K562 (cell line): ENCODE data around the gene MAPT. TPM values are rescaled to one million over a fixed set of nuclear protein-coding genes. Genes with fewer than 3 reads are reported as not detected.

ENCODE experiments used
- ATAC-seq: fragments of 200-7000 bp; cut with Tn5 transposase; 3 replicates; pipeline ENCODE4 v1.9.1; 2020; ENCODE audit warnings: moderate library complexity
- BruUV-seq: library from RNA; stranded (reverse); fragments of 400-500 nt; replicated peaks from 2 replicates; lab custom pipeline; 2021; lab: Mats Ljungman, UMichigan
- CTCF ChIA-PET: fragments of 300-600 bp; formaldehyde crosslinking; extraction: SDS; loops from one replicate; lab custom pipeline; 2021; ENCODE audit warnings: low intra/inter-chr PET ratio; lab: Yijun Ruan, JAX
- POLR2A ChIA-PET: fragments of 300-600, 350-650 bp; sonication (Branson Sonifier 250); formaldehyde crosslinking; extraction: SDS; loops from one replicate; lab custom pipeline; 2021; ENCODE audit warnings: antibody characterized with exemption, inconsistent platforms; lab: Yijun Ruan, JAX
- DNase-seq, 4 experiments: peaks; one replicate each; pipeline versions ENCODE4 v3.0.0 to v3.0.0-alpha.2; 2011 to 2018; ENCODE audit warnings: low spot score in 3 of 4, mixed read lengths in 3 of 4; ENCODE audit errors: extremely low read depth in 1 of 4
- FAIRE-seq: peaks from 2 replicates; lab custom pipeline; 2011; peaks lifted over from hg19 to GRCh38; lab: Jason Lieb, UNC
- H2AFZ ChIP-seq: 2 replicates; pipeline ENCODE4 v1.6.0; 2011; ENCODE audit warnings: low read depth, low read length, control low read depth, inconsistent platforms
- H3K27ac ChIP-seq: fragments of 200-600 bp; 3 replicates; pipeline ENCODE4 v1.8.0; 2011; ENCODE audit warnings: low read depth, mild to moderate bottlenecking, control low read depth, inconsistent platforms, low read length, moderate library complexity, mixed read lengths; ENCODE audit errors: extremely low read depth
- H3K27me3 ChIP-seq, 2 experiments: fragments of 300-600 bp in 1 of 2; 2 replicates in 1 of 2; 3 replicates in 1 of 2; pipeline versions ENCODE4 v1.6.0 to v1.8.0; 2011; ENCODE audit warnings: inconsistent platforms in 2 of 2, low read length in 2 of 2, mild to moderate bottlenecking in 1 of 2, mixed read lengths in 1 of 2, moderate library complexity in 1 of 2; ENCODE audit not compliant: control insufficient read depth in 2 of 2, insufficient read depth in 2 of 2
- H3K36me3 ChIP-seq: fragments of 300-600 bp; 3 replicates; pipeline ENCODE4 v1.8.0; 2011; ENCODE audit warnings: mild to moderate bottlenecking, low read length, inconsistent platforms; ENCODE audit not compliant: control insufficient read depth, insufficient read depth
- H3K4me1 ChIP-seq, 2 experiments: fragments of 200-600 bp in 1 of 2; replicated peaks in 1 of 2; 2 replicates in 1 of 2; 3 replicates in 1 of 2; pipeline versions ENCODE4 v1.5.1 to v1.8.0; 2011; ENCODE audit warnings: inconsistent platforms in 2 of 2, low read length in 2 of 2, mild to moderate bottlenecking in 1 of 2, mixed read lengths in 1 of 2, moderate library complexity in 1 of 2; ENCODE audit not compliant: control insufficient read depth in 2 of 2, insufficient read depth in 2 of 2
- H3K4me2 ChIP-seq: 2 replicates; pipeline ENCODE4 v1.6.1; 2011; ENCODE audit warnings: low read length, control low read depth, inconsistent platforms, mixed read lengths; ENCODE audit not compliant: insufficient read depth
- H3K4me3 ChIP-seq: fragments of 200-600 bp; sonication (generic), shearing (Covaris generic); 2 replicates; pipeline ENCODE4 v1.5.1; 2016; ENCODE audit warnings: control low read depth, inconsistent platforms
- H3K79me2 ChIP-seq: fragments of 200-600 bp; 3 replicates; pipeline ENCODE4 v1.8.0; 2011; ENCODE audit warnings: low read length, inconsistent platforms; ENCODE audit not compliant: control insufficient read depth, insufficient read depth
- H3K9ac ChIP-seq, 2 experiments: 2 replicates each; pipeline versions ENCODE4 v1.6.0 to v1.6.1; 2011; ENCODE audit warnings: low read depth in 2 of 2, low read length in 2 of 2, control low read depth in 1 of 2, inconsistent platforms in 1 of 2, mild to moderate bottlenecking in 1 of 2, mixed read lengths in 1 of 2; ENCODE audit not compliant: insufficient read depth in 1 of 2
- H3K9me1 ChIP-seq: one replicate; pipeline ENCODE4 v1.6.0; 2011; ENCODE audit warnings: inconsistent platforms, mild to moderate bottlenecking, low read length, moderate library complexity; ENCODE audit not compliant: control insufficient read depth, insufficient read depth
- H3K9me3 ChIP-seq: replicated peaks from 2 replicates; pipeline ENCODE4 v1.5.1; 2011; ENCODE audit warnings: low read depth, low read length, inconsistent platforms; ENCODE audit not compliant: control insufficient read depth, insufficient read depth
- H4K20me1 ChIP-seq: replicated peaks from 2 replicates; pipeline ENCODE4 v1.6.1; 2011; ENCODE audit warnings: low read length, inconsistent platforms, mixed read lengths; ENCODE audit not compliant: control insufficient read depth, insufficient read depth
- BHLHE40 ChIP-seq: IDR thresholded peaks from 2 replicates; pipeline ENCODE4 v1.6.1; 2011; ENCODE audit warnings: low read length, improper control_type of control experiment
- NR2C2 ChIP-seq, 2 experiments: fragments of 200-800 bp in 1 of 2; sonication (Bioruptor generic) in 1 of 2; sonication (generic) in 1 of 2; formaldehyde crosslinking in 1 of 2; IDR thresholded peaks; 2 replicates each; pipeline versions ENCODE4 v1.6.1 to v1.8.0; 2016 to 2022; ENCODE audit warnings: mild to moderate bottlenecking in 1 of 2, missing compliant biosample characterization in 1 of 2, missing genetic modification characterization in 1 of 2, missing genetic modification reagents in 1 of 2
- SIRT6 ChIP-seq: IDR thresholded peaks from one replicate; pipeline ENCODE4 v1.6.1; 2012; ENCODE audit warnings: low read depth, mild to moderate bottlenecking, control low read depth, inconsistent platforms, low read length, moderate library complexity
- SP2 ChIP-seq: IDR thresholded peaks from 2 replicates; pipeline ENCODE4 v1.6.1; 2011; ENCODE audit warnings: mild to moderate bottlenecking, low read depth, low read length, moderate library complexity; ENCODE audit not compliant: poor library complexity, severe bottlenecking; ENCODE audit errors: extremely low read depth
- ZNF75A ChIP-seq: fragments of 450-650 bp; formaldehyde crosslinking; IDR thresholded peaks from 2 replicates; pipeline ENCODE4 v1.4.0; 2020; ENCODE audit warnings: mild to moderate bottlenecking
- ZNF77 ChIP-seq: fragments of 250-450 bp; sonication (Bioruptor Pico); IDR thresholded peaks from 2 replicates; pipeline ENCODE4 v1.5.0; 2020
- WGBS: fragments of 100-300 bp; shearing (Covaris generic); methylation state at CpG from one replicate; pipeline ENCODE4 v1.1.6; 2016; ENCODE audit warnings: low coverage, mixed read lengths; ENCODE audit not compliant: insufficient coverage; ENCODE audit errors: missing lambda C conversion rate; 5-methylcytosine and 5-hydroxymethylcytosine counted together
- in situ Hi-C: fragments of 300-500 bp; cut with MboI; formaldehyde crosslinking; loops from 4 replicates; pipeline ENCODE4 v1.15.0; 2018; ENCODE audit warnings: inconsistent platforms, mixed read lengths
- intact Hi-C: fragments of 100-400 bp; cut with micrococcal nuclease; formaldehyde crosslinking; loops from 2 replicates; pipeline ENCODE4 v1.14.2; 2022
- polyA plus RNA-seq, 8 experiments: library from polyadenylated mRNA; depleted of rRNA in 4 of 8; stranded (reverse) in 5 of 8; unstranded in 3 of 8; fragments of >200 nt; fragmentation: Nextera tagmentation in 2 of 8; fragmentation: Illumina TruSeq in 1 of 8; extraction: Ambion mirVana in 2 of 8; extraction: Trizol in 1 of 8; gene quantifications; 2 replicates each; pipeline versions ENCODE4 v1.2.1 to v1.2.3, GENCODE V29; 2011 to 2014; ENCODE audit warnings: inconsistent platforms in 1 of 8, missing spikeins in 1 of 8
- total RNA-seq, 7 experiments: library from RNA; depleted of rRNA in 6 of 7; stranded (reverse); fragments of >200 nt in 6 of 7; fragmentation: Illumina TruSeq in 2 of 7; extraction: Trizol in 2 of 7; gene quantifications; 2 replicates each; pipeline versions ENCODE4 v1.2.1 to v1.2.3, GENCODE V29; 2011 to 2021; ENCODE audit warnings: low replicate concordance in 1 of 7
- TF ChIP-seq, protein P1 (sequence below), 2 experiments: fragments of 450-650 bp in 1 of 2; sonication (generic) in 1 of 2; formaldehyde crosslinking in 1 of 2; IDR thresholded peaks; 2 replicates each; pipeline versions ENCODE4 v1.7.1 to v1.9.0; 2016 to 2022; ENCODE audit warnings: inconsistent platforms in 1 of 2, mild to moderate bottlenecking in 1 of 2, missing genetic modification reagents in 1 of 2
- TF ChIP-seq, protein P2 (sequence below): conservative IDR thresholded peaks from 2 replicates; pipeline ENCODE4 v1.6.1; 2011; ENCODE audit warnings: low read depth, mild to moderate bottlenecking, low read length; ENCODE audit not compliant: control insufficient read depth

The MAPT gene
- total and polyA plus RNA-seq, 9 of the 15 experiments (the other 6 are each of a cell fraction or from before 2014, with no cell fraction given): 0.04 to 1.1 (median 0.36) TPM

DNA sequence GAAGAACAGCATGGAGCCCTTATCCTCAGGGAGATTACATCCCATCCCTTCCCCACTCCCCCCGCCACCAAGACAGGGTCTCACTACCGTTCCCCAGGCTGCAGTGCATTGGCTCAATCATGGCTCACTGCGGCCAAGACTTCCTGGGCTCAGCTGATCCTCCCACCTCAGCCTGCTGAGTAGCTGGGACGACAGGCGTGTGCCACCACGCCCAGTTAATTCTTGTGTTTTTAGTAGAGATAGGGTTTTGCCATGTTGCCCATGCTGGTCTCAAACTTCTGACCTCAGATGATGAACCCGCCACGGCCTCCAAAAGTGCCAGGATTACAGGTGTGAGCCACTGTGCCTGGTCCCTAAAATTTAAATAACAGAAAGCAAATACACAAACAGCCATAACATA, 153.5 kb downstream of the MAPT start:
- Histone ChIP-seq H3K9me3 (no peaks in the 10 kb centered on the region), H3K36me3 (peaks cover 90% of the 10 kb centered on the region), H2AFZ (no peak overlapping the region), H3K27ac (no peak overlapping the region), H3K9ac (no peak overlapping the region), H4K20me1 (no peaks in the 10 kb centered on the region), H3K79me2 (peaks cover 13% of the 10 kb centered on the region; the same call in 2 of the 3 replicates), H3K4me3 (no peak overlapping the region), H3K4me1 (peaks cover 0 to 5% of the 10 kb centered on the region in 2 experiments; a peak in 2 of 5 replicates), H3K9me1 (no peaks in the 10 kb centered on the region), H3K27me3 (no peaks in the 10 kb centered on the region), H3K4me2 (no peak overlapping the region)
- 91% methylated on average over 8 of the region's 8 CpGs for WGBS
- BruUV-seq: no TSS peak
- FAIRE-seq (no peak), ATAC-seq (no peak), DNase-seq (no peak)
- ChIA-PET POLR2A (no interaction called here), CTCF (interaction anchor here (0.5 to 0.6 kb wide), 2 partner anchors 145 to 165 kb away, joined by 3 read pairs; partner anchors contain the start of gene KANSL1)
- intact Hi-C loops: no loop called here
- in situ Hi-C loops: no loop called here
- no peak for TF ChIP-seq SP2
- no peak for TF ChIP-seq ZNF75A
- TF ChIP-seq, protein P1, sequence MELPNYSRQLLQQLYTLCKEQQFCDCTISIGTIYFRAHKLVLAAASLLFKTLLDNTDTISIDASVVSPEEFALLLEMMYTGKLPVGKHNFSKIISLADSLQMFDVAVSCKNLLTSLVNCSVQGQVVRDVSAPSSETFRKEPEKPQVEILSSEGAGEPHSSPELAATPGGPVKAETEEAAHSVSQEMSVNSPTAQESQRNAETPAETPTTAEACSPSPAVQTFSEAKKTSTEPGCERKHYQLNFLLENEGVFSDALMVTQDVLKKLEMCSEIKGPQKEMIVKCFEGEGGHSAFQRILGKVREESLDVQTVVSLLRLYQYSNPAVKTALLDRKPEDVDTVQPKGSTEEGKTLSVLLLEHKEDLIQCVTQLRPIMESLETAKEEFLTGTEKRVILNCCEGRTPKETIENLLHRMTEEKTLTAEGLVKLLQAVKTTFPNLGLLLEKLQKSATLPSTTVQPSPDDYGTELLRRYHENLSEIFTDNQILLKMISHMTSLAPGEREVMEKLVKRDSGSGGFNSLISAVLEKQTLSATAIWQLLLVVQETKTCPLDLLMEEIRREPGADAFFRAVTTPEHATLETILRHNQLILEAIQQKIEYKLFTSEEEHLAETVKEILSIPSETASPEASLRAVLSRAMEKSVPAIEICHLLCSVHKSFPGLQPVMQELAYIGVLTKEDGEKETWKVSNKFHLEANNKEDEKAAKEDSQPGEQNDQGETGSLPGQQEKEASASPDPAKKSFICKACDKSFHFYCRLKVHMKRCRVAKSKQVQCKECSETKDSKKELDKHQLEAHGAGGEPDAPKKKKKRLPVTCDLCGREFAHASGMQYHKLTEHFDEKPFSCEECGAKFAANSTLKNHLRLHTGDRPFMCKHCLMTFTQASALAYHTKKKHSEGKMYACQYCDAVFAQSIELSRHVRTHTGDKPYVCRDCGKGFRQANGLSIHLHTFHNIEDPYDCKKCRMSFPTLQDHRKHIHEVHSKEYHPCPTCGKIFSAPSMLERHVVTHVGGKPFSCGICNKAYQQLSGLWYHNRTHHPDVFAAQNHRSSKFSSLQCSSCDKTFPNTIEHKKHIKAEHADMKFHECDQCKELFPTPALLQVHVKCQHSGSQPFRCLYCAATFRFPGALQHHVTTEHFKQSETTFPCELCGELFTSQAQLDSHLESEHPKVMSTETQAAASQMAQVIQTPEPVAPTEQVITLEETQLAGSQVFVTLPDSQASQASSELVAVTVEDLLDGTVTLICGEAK (IDR thresholded peaks at IDR 0.05): no peak
- TF ChIP-seq, protein P1 (CRISPR knock-in tag; IDR thresholded peaks at IDR 0.05): no peak
- no peak for TF ChIP-seq BHLHE40
- no peak for TF ChIP-seq NR2C2 (CRISPR knock-in tag; IDR thresholded peaks at IDR 0.05)
- no peak for TF ChIP-seq NR2C2 (tag; IDR thresholded peaks at IDR 0.05)
- TF ChIP-seq, protein P2, sequence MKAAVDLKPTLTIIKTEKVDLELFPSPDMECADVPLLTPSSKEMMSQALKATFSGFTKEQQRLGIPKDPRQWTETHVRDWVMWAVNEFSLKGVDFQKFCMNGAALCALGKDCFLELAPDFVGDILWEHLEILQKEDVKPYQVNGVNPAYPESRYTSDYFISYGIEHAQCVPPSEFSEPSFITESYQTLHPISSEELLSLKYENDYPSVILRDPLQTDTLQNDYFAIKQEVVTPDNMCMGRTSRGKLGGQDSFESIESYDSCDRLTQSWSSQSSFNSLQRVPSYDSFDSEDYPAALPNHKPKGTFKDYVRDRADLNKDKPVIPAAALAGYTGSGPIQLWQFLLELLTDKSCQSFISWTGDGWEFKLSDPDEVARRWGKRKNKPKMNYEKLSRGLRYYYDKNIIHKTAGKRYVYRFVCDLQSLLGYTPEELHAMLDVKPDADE: no peak
- no peak for TF ChIP-seq SIRT6
- no peak for TF ChIP-seq ZNF77 (CRISPR knock-in tag)
